ENCODE data around the gene LRBA. TPM values are rescaled to one million over a fixed set of nuclear protein-coding genes. Genes with fewer than 3 reads are reported as not detected.

LRBA gene
- total RNA-seq, 3 donors from 2014 or later (not counting 1 experiment from before 2014, with no cell fraction given) = 72.1 to 87.6 (median 83.1) TPM

- Mint-ChIP-seq H3K36me3 (peaks cover 4% of the 10 kb centered on the region), H3K4me3 (no peak overlapping the region), H3K4me1 (peaks cover 4 to 13% of the 10 kb centered on the region in 2 donors), H3K27me3 (ENCODE audit: low read depth in 2 of 2) (no peaks in the 10 kb centered on the region), H3K27ac (no peak overlapping the region), H3K9me3 (no peaks in the 10 kb centered on the region)
- H3K36me3 ChIP-seq (ENCODE audit: control insufficient read depth, insufficient read depth, low read length) = peaks cover 3% of the 10 kb centered on the region
- no peaks in the 10 kb centered on the region for H3K9me3 ChIP-seq (ENCODE audit: control insufficient read depth, insufficient read depth, low read length)
- TF ChIP-seq, protein P1, sequence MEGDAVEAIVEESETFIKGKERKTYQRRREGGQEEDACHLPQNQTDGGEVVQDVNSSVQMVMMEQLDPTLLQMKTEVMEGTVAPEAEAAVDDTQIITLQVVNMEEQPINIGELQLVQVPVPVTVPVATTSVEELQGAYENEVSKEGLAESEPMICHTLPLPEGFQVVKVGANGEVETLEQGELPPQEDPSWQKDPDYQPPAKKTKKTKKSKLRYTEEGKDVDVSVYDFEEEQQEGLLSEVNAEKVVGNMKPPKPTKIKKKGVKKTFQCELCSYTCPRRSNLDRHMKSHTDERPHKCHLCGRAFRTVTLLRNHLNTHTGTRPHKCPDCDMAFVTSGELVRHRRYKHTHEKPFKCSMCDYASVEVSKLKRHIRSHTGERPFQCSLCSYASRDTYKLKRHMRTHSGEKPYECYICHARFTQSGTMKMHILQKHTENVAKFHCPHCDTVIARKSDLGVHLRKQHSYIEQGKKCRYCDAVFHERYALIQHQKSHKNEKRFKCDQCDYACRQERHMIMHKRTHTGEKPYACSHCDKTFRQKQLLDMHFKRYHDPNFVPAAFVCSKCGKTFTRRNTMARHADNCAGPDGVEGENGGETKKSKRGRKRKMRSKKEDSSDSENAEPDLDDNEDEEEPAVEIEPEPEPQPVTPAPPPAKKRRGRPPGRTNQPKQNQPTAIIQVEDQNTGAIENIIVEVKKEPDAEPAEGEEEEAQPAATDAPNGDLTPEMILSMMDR (IDR thresholded peaks at IDR 0.05) = no peak
- intact Hi-C loops (cut with micrococcal nuclease) = no loop called here
- no peak for DNase-seq
- no peak for ATAC-seq
- H3K4me3 ChIP-seq (ENCODE audit: low read length) = no peak overlapping the region
- WGBS (ENCODE audit: insufficient coverage) = 95% methylated on average over 4 of the region's 4 CpGs
- H3K27ac ChIP-seq (ENCODE audit: low read length) = no peak overlapping the region
- peaks cover 3% of the 10 kb centered on the region for H3K4me1 ChIP-seq (ENCODE audit: control insufficient read depth, insufficient read depth, low read length)
- H3K27me3 ChIP-seq (ENCODE audit: control insufficient read depth, insufficient read depth, low read length) = no peaks in the 10 kb centered on the region
Measured at GRCh38 chr4:150889306-150889705, 125.8 kb downstream of the LRBA start.

DNA sequence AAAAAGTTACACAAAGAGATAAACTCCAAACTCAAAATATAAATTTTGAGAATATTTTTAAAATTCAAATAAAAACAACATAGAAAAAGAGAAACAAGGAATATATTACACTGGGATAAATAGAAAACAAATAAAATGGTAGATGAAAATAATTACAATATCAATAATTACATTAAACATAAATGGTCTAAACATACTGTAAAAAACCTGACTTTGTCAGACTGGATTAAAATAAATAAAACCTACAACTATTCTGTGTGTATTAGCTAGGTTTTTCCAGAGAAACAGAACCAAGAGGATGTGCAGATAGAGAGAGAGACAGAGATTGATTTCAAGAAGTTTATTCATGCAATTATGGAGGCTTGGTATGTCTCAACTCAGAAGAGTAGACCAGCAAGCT, 126.5 kb downstream of the LRBA start:
- Histone ChIP-seq H3K9me3 (ENCODE audit: control insufficient read depth, insufficient read depth, low read length) (no peaks in the 10 kb centered on the region), H3K27ac (ENCODE audit: low read length) (no peak overlapping the region), H3K4me3 (ENCODE audit: low read length) (no peak overlapping the region), H3K4me1 (ENCODE audit: control insufficient read depth, insufficient read depth, low read length) (peaks cover 3% of the 10 kb centered on the region), H3K36me3 (ENCODE audit: control insufficient read depth, insufficient read depth, low read length) (peaks cover 3% of the 10 kb centered on the region), H3K27me3 (ENCODE audit: control insufficient read depth, insufficient read depth, low read length) (no peaks in the 10 kb centered on the region)
- ATAC-seq = no peak
- Mint-ChIP-seq H3K9me3 (no peaks in the 10 kb centered on the region), H3K4me1 (peaks cover 9 to 13% of the 10 kb centered on the region in 2 donors), H3K4me3 (no peak overlapping the region), H3K36me3 (peaks cover 10% of the 10 kb centered on the region), H3K27ac (no peak overlapping the region), H3K27me3 (ENCODE audit: low read depth in 2 of 2) (no peaks in the 10 kb centered on the region)
- TF ChIP-seq, protein P1 (IDR thresholded peaks at IDR 0.05) = no peak
- intact Hi-C loops (cut with micrococcal nuclease) = no loop called here
- no peak for DNase-seq

DNA sequence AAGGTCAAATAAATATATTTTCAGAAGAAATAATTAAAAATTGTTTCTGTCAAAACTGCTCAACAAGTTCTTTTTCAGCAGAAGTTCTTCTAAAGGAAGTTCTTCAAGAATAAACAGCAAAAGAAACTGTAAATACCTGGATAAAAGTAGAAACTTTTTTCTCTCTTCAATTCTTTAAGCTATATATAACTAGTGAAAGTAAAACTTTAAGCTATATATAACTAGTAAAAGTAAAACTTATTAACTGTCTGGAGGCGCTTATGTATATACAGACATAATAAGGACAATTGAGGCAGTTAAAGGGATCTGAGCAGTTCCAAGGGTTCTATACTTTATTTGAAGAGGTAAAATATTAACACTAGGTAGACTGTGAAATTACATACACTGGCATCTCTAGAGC, 126.9 kb downstream of the LRBA start:
- H3K4me3 ChIP-seq (ENCODE audit: low read length) = no peak overlapping the region
- Mint-ChIP-seq H3K27ac (peak overlapping the region in 1 of 2 donors; percentile 23), H3K4me1 (peaks cover 9 to 13% of the 10 kb centered on the region in 2 donors), H3K36me3 (peaks cover 10% of the 10 kb centered on the region), H3K4me3 (no peak overlapping the region), H3K27me3 (ENCODE audit: low read depth in 2 of 2) (no peaks in the 10 kb centered on the region), H3K9me3 (no peaks in the 10 kb centered on the region)
- TF ChIP-seq, protein P1 (IDR thresholded peaks at IDR 0.05) = no peak
- intact Hi-C loops (cut with micrococcal nuclease) = no loop called here
- WGBS (ENCODE audit: insufficient coverage) = no CpG with 5 or more reads among the region's 1 CpG
- DNase-seq (no peak), ATAC-seq (no peak)
- H3K36me3 ChIP-seq (ENCODE audit: control insufficient read depth, insufficient read depth, low read length) = peaks cover 3% of the 10 kb centered on the region
- H3K9me3 ChIP-seq (ENCODE audit: control insufficient read depth, insufficient read depth, low read length) = no peaks in the 10 kb centered on the region
- no peaks in the 10 kb centered on the region for H3K27me3 ChIP-seq (ENCODE audit: control insufficient read depth, insufficient read depth, low read length)
- H3K27ac ChIP-seq (ENCODE audit: low read length) = no peak overlapping the region
- H3K4me1 ChIP-seq (ENCODE audit: control insufficient read depth, insufficient read depth, low read length) = peaks cover 3% of the 10 kb centered on the region

DNA sequence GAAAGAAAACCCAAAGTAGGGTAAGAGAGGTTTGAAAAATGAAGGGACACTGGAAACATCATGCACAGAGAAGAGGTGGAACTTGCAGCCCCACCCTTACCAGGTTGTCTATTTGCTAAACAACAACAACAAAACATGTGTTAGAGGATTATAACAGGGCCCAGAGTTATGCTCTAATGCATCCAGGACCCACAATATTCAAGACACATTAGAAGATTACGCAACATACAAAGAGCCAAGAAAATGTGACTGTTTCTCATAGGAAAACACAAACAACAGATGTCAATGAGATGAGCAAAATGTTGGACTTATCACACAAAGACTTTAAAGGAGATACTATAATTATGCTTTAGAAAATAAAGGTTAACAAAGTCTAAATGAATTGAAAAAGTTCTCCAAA, 128.5 kb downstream of the LRBA start:
- 100% methylated on average over 1 of the region's 1 CpG for WGBS (ENCODE audit: insufficient coverage)
- ATAC-seq = no peak
- Histone ChIP-seq H3K9me3 (ENCODE audit: control insufficient read depth, insufficient read depth, low read length) (no peaks in the 10 kb centered on the region), H3K4me3 (ENCODE audit: low read length) (no peak overlapping the region), H3K27me3 (ENCODE audit: control insufficient read depth, insufficient read depth, low read length) (no peaks in the 10 kb centered on the region), H3K4me1 (ENCODE audit: control insufficient read depth, insufficient read depth, low read length) (peaks cover 3% of the 10 kb centered on the region), H3K36me3 (ENCODE audit: control insufficient read depth, insufficient read depth, low read length) (peaks cover 3% of the 10 kb centered on the region), H3K27ac (ENCODE audit: low read length) (no peak overlapping the region)
- H3K27ac Mint-ChIP-seq = no peak overlapping the region
- no peak for DNase-seq
- intact Hi-C loops (cut with micrococcal nuclease) = no loop called here
- TF ChIP-seq, protein P1 (IDR thresholded peaks at IDR 0.05) = no peak
- peaks cover 9 to 13% of the 10 kb centered on the region in 2 donors for H3K4me1 Mint-ChIP-seq
- H3K4me3 Mint-ChIP-seq = no peak overlapping the region
- no peaks in the 10 kb centered on the region for H3K27me3 Mint-ChIP-seq (ENCODE audit: low read depth in 2 of 2)
- peaks cover 10% of the 10 kb centered on the region for H3K36me3 Mint-ChIP-seq
- no peaks in the 10 kb centered on the region for H3K9me3 Mint-ChIP-seq

Measured in natural killer cell (primary cell).